Activated CD8-positive, alpha-beta memory T cell treated with anti-CD3 and anti-CD28 coated beads, Interleukin-2, amount 10 ng/mL, durations not matched to agents 7 days and 5 days (primary cell): ENCODE data around the gene MPV17L. TPM values are rescaled to one million over a fixed set of nuclear protein-coding genes. Genes with fewer than 3 reads are reported as not detected.
"Not testable (repeated sequence)": the region's sequence is repeated elsewhere in the genome, so short reads cannot be mapped to it uniquely, and the experiment has no call there.

ENCODE experiments used
- ATAC-seq: fragments of 150-1000 bp; cut with Tn5 transposase; one replicate; pipeline ENCODE4 v1.10.0; 2021; ENCODE audit warnings: moderate library complexity
- CTCF ChIA-PET: fragments of 350-600 bp; sonication (Branson Sonifier 250); formaldehyde crosslinking; loops from one replicate; lab custom pipeline; 2021; ENCODE audit warnings: antibody characterized with exemption; lab: Charles Lee
- DNase-seq: peaks from one replicate; pipeline ENCODE4 v3.0.0-alpha.2; 2020
- H3K27ac Mint-ChIP-seq: one replicate; pipeline ENCODE4 v1.8.0; 2021; ENCODE audit warnings: mild to moderate bottlenecking, mixed read lengths
- H3K27me3 Mint-ChIP-seq: one replicate; pipeline ENCODE4 v1.8.0; 2021; ENCODE audit warnings: mixed read lengths
- H3K36me3 Mint-ChIP-seq: one replicate; pipeline ENCODE4 v1.8.0; 2021; ENCODE audit warnings: mild to moderate bottlenecking, mixed read lengths
- H3K4me1 Mint-ChIP-seq: one replicate; pipeline ENCODE4 v1.8.0; 2021; ENCODE audit warnings: mixed read lengths
- H3K4me3 Mint-ChIP-seq: one replicate; pipeline ENCODE4 v1.8.0; 2021; ENCODE audit warnings: mild to moderate bottlenecking, moderate library complexity, mixed read lengths
- H3K9me3 Mint-ChIP-seq: one replicate; pipeline ENCODE4 v1.8.0; 2022; ENCODE audit warnings: low read depth, mixed read lengths
- total RNA-seq, 2 experiments: library from RNA; stranded (reverse); gene quantifications; one replicate each; pipeline ENCODE4 v1.2.3, GENCODE V29; 2021

Gene MPV17L
- under 1 TPM in 1 of 2 experiments, not detected in 1; 0.26 TPM for total RNA-seq

DNA sequence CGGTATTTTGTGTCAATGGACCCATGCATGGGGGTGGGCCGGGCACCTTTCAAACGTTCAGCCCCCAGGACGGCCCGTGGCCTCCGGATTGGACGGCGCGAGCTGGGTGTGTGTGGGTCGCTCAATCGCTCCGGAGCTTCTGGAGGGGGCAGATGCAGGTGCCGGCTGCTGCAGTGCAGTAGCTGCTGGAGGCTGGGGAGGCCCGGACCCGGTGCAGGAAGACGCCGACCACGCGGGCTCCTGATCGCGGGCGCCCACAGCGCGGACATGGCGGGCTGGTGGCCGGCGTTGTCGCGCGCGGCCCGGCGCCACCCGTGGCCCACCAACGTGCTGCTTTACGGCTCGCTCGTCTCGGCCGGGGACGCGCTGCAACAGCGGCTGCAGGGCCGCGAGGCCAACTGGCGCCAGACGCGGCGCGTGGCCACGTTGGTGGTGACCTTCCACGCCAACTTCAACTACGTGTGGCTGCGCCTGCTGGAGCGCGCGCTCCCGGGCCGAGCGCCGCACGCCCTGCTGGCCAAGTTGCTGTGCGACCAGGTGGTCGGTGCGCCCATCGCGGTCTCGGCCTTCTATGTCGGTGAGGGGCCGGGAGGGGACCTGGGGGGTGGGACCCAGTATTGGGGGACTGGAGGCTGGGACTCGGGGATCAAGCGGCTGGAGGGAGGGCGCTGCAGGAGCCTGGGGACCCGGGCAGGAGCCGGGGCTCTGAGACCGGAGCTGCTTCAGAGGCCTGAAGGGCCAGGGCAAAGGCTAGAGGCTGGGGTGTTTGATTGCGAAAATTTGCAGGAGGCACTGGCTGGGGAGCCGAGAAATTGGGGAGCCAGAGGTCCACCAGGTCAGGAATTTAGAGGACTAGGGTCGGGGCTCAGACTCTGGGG is at the start of gene MPV17L:
Gene MPV17L, plus strand, starts transcription at position 124 of the 878 bp plus-strand sequence. Its CDS starts 144 bp downstream, at position 268.
- H3K27me3 Mint-ChIP-seq, result peaks cover 39% of the 10 kb centered on the region
- H3K4me1 Mint-ChIP-seq, DNase-seq, H3K27ac Mint-ChIP-seq, CTCF ChIA-PET, H3K36me3 Mint-ChIP-seq, H3K9me3 Mint-ChIP-seq, H3K4me3 Mint-ChIP-seq: not testable (repeated sequence)
- peak; percentile 16 for ATAC-seq

- H3K4me1 Mint-ChIP-seq, H3K9me3 Mint-ChIP-seq, CTCF ChIA-PET, DNase-seq, H3K27me3 Mint-ChIP-seq, H3K27ac Mint-ChIP-seq, H3K36me3 Mint-ChIP-seq, H3K4me3 Mint-ChIP-seq, ATAC-seq: not testable (repeated sequence)
Observed at GRCh38 chr16:15348721-15349120, 46.8 kb upstream of the MPV17L start.

GRCh38 chr16:15351251-15351650 is 44.3 kb upstream of the MPV17L start:
- CTCF ChIA-PET, H3K4me3 Mint-ChIP-seq, H3K4me1 Mint-ChIP-seq, H3K9me3 Mint-ChIP-seq, H3K27ac Mint-ChIP-seq, H3K27me3 Mint-ChIP-seq, H3K36me3 Mint-ChIP-seq, DNase-seq, ATAC-seq: not testable (repeated sequence)

DNA sequence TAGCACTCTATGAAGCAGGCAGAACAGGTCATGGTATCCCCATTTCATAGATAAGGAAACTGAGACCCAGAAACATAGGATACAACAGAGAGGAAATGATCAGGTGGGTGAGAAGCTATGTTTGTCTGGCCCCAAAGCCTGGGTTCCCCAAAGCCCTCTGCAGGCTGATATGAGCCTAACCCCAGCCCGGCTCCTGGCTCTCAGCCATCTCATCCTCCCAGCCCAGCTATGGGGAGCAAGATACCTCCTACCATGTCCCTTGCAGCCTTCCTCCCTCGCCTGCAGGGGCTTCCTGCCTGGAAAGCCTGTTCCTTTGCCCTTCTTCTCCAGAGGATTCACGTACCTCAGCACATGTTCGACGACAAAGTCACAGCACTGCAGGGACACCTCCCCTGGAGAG is 43.8 kb upstream of the MPV17L start:
- H3K27ac Mint-ChIP-seq, H3K4me3 Mint-ChIP-seq, H3K9me3 Mint-ChIP-seq, H3K4me1 Mint-ChIP-seq, H3K27me3 Mint-ChIP-seq, H3K36me3 Mint-ChIP-seq, CTCF ChIA-PET, DNase-seq, ATAC-seq: not testable (repeated sequence)

DNA sequence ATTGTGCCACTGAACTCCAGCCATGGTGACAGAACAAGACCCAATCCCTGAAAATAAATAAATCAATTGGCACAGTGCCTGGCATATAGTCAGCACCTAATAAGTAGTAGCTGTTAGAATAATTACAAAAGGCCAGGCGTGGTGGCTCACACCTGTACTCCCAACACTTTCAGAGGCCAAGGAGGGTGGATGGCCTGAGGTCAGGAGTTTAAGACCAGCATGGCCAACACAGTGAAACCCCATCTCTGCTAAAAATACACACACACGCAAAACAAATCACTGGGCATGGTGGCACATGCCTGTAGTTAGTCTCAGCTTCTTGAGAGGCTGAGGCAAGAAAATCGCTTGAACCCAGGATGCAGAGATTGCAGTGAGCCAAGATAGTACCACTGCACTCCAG is 42.7 kb upstream of the MPV17L start:
- DNase-seq, H3K36me3 Mint-ChIP-seq, CTCF ChIA-PET, H3K9me3 Mint-ChIP-seq, H3K27me3 Mint-ChIP-seq, H3K27ac Mint-ChIP-seq, H3K4me3 Mint-ChIP-seq, H3K4me1 Mint-ChIP-seq, ATAC-seq: not testable (repeated sequence)

GRCh38 chr16:15354846-15355245 is 40.7 kb upstream of the MPV17L start:
- ATAC-seq, CTCF ChIA-PET, H3K4me1 Mint-ChIP-seq, H3K4me3 Mint-ChIP-seq, H3K9me3 Mint-ChIP-seq, H3K27ac Mint-ChIP-seq, H3K27me3 Mint-ChIP-seq, H3K36me3 Mint-ChIP-seq, DNase-seq: not testable (repeated sequence)

GRCh38 chr16:15357495-15357894 is 38.1 kb upstream of the MPV17L start:
- H3K4me1 Mint-ChIP-seq, DNase-seq, H3K36me3 Mint-ChIP-seq, ATAC-seq, CTCF ChIA-PET, H3K9me3 Mint-ChIP-seq, H3K27ac Mint-ChIP-seq, H3K27me3 Mint-ChIP-seq, H3K4me3 Mint-ChIP-seq: not testable (repeated sequence)

DNA sequence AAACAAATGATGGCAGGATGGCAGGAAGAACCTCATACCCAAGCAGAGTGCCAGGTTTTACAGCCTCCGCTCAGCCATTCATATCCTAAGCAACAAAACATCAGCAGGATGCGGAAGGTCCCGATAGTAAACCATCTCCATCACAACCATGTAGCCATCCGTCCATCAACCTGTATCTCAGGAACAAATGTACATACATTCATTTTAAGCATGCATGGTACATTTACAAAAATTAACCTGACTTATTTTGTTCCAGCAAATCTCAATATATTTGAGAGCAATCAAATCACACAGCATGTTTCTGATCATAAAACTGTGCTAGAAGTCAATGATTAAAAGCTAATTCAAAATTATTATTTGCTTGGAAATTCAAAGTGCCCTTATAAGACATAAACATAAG is 17.4 kb upstream of the MPV17L start, which contains the start of gene NPIPA5:
Gene NPIPA5, minus strand, starts transcription at position 101 of the 400 bp plus-strand sequence. Its CDS starts 0 bp downstream, at position 101.
- H3K27ac Mint-ChIP-seq, CTCF ChIA-PET, H3K27me3 Mint-ChIP-seq, DNase-seq, H3K9me3 Mint-ChIP-seq, ATAC-seq, H3K4me3 Mint-ChIP-seq, H3K36me3 Mint-ChIP-seq, H3K4me1 Mint-ChIP-seq: not testable (repeated sequence)

DNA sequence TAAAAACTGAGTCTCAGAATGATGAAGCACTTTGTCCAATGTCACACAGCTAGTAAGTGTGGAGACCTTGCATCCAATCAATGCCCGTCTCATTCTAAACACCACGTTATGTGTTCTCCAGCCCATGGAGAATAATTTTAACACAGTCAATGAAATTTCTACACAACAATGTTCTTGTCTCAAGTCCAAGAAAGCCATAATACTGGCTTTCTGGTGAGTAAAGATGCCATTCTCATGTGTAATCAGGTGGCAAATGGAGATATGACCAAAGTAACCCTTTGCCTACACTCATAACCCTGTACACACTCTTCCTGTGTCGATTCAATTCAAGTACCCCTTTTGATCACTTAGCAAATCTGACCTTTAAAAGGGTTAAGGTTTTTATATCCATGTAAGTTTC is 12.7 kb upstream of the MPV17L start:
- H3K9me3 Mint-ChIP-seq, DNase-seq, H3K27me3 Mint-ChIP-seq, CTCF ChIA-PET, ATAC-seq, H3K4me3 Mint-ChIP-seq, H3K4me1 Mint-ChIP-seq, H3K27ac Mint-ChIP-seq, H3K36me3 Mint-ChIP-seq: not testable (repeated sequence)

DNA sequence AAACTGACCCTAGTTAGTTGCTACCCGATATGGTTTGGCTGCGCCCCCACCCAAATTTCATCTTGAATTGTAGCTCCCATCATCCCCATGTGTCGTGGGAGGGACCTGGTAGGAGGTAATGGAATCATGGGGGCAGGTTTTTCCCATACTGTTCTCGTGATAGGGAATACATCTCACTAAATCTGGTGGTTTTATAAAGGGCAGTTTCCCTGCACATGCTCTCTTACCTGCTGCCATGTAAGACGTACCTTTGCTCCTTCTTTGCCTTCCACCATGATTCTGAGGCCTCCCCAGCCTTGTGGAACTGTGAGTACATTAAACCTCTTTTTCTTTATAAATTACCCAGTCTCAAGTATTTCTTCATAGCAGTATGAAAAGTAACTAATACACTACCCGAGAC is 7.5 kb upstream of the MPV17L start:
- ATAC-seq, H3K27ac Mint-ChIP-seq, H3K27me3 Mint-ChIP-seq, H3K4me1 Mint-ChIP-seq, H3K9me3 Mint-ChIP-seq, H3K4me3 Mint-ChIP-seq, H3K36me3 Mint-ChIP-seq, DNase-seq, CTCF ChIA-PET: not testable (repeated sequence)

DNA sequence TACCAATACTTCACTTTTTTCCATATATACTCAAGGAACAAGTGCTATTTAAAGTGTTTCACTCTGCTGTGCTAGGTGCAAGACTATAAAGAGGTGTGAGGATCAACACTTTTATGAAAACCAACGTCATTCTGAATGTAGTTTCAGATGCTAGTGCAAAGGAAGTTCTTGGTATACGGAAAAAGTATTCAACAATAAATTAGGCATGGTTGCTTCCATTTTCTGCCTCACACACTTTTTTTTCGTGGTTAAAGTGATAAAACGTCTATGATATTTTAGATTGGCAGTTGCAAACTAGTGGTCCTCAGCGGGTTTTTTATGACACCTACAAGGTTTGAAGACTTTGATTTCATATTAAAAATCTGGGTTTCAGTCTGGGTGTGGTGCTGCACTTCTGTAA is 5.6 kb upstream of the MPV17L start:
- H3K4me3 Mint-ChIP-seq, CTCF ChIA-PET, H3K27ac Mint-ChIP-seq, H3K4me1 Mint-ChIP-seq, H3K36me3 Mint-ChIP-seq, DNase-seq, ATAC-seq, H3K9me3 Mint-ChIP-seq: not testable (repeated sequence)
- peaks cover 14% of the 10 kb centered on the region for H3K27me3 Mint-ChIP-seq

DNA sequence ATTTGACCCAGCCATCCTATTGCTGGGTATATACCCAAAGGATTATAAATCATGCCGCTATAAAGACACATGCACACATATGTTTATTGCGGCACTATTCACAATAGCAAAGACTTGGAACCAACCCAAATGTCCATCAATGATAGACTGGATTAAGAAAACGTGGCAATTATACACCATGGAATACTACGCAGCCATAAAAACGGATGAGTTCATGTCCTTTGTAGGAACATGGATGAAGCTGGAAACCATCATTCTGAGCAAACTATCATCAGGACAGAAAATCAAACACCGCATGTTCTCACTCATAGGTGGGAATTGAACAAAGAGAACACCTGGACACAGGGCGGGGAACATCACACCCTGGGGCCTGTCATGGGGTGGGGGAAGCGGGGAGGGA is 2.5 kb upstream of the MPV17L start:
- H3K27ac Mint-ChIP-seq, H3K36me3 Mint-ChIP-seq, CTCF ChIA-PET, DNase-seq, H3K9me3 Mint-ChIP-seq, ATAC-seq, H3K4me3 Mint-ChIP-seq, H3K4me1 Mint-ChIP-seq: not testable (repeated sequence)
- H3K27me3 Mint-ChIP-seq, result peaks cover 33% of the 10 kb centered on the region

DNA sequence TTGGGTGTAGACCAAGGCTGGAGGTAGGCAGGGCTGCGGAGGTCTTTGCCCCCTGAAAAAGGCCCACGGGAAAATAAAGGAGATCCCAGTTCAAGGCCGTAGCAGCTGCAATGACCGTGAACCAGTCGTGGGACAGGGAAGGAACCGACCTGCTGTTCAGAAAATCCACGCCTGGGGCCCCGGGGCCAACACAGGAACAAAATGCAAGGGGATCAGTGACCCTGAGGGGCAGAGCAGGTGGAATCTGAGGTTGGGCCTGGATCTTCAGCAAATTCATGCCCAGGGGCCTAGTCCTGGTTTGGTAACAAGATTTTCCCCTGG is 915 bp downstream of the MPV17L start:
- H3K4me3 Mint-ChIP-seq, DNase-seq: not testable (repeated sequence)

GRCh38 chr16:15396948-15397594 is 1.5 kb downstream of the MPV17L start:
- Mint-ChIP-seq H3K9me3 (peaks cover 2% of the 10 kb centered on the region), H3K27ac (no peak overlapping the region), H3K36me3 (no peaks in the 10 kb centered on the region), H3K27me3 (peaks cover 34% of the 10 kb centered on the region), H3K4me3 (no peak overlapping the region), H3K4me1 (no peaks in the 10 kb centered on the region)
- CTCF ChIA-PET, result interaction anchor here (0.9 kb wide), 1 partner anchor 21 kb away, joined by 3 read pairs; no protein-coding TSS in a partner anchor
- ATAC-seq, result no peak
- DNase-seq, result no peak

More for the DNA sequence above, 915 bp downstream of the MPV17L start:
- H3K27ac Mint-ChIP-seq, CTCF ChIA-PET, H3K9me3 Mint-ChIP-seq, H3K4me1 Mint-ChIP-seq, H3K36me3 Mint-ChIP-seq, ATAC-seq: not testable (repeated sequence)
- peaks cover 37% of the 10 kb centered on the region for H3K27me3 Mint-ChIP-seq
